ENCODE measurements around the gene ASGR2. TPM values are rescaled to one million over a fixed set of nuclear protein-coding genes. Genes with fewer than 3 reads are reported as not detected.

Gene ASGR2
- total and polyA plus RNA-seq, 2 of the 13 experiments (the other 11 are each of a cell fraction or from before 2014, with no cell fraction given) = 320 to 754 TPM

- TF ChIP-seq ZNF496 (CRISPR knock-in tag; IDR thresholded peaks at IDR 0.05; ENCODE audit: insufficient replicate concordance) (no peak), KAT8 (CRISPR knock-in tag; IDR thresholded peaks at IDR 0.05) (0 out of 2 replicates have a peak, but pooled peaks have one; percentile 39), POLR2G (IDR thresholded peaks at IDR 0.05; ENCODE audit: low read depth, low read length) (peak; percentile 48), ZBTB38 (CRISPR knock-in tag; IDR thresholded peaks at IDR 0.05) (peak; percentile 68), ZBTB2 (CRISPR knock-in tag; IDR thresholded peaks at IDR 0.05; ENCODE audit: low read depth) (no peak), SCMH1 (CRISPR knock-in tag; IDR thresholded peaks at IDR 0.05; ENCODE audit: borderline replicate concordance) (no peak), NFE2 (CRISPR knock-in tag; IDR thresholded peaks at IDR 0.05) (no peak), RXRA (CRISPR knock-in tag; IDR thresholded peaks at IDR 0.05) (0 out of 2 replicates have a peak, but pooled peaks have one; percentile 25), SRSF1 (optimal IDR thresholded peaks at IDR 0.05; ENCODE audit: low read depth, low read length) (no peak), STAT5B (CRISPR knock-in tag; IDR thresholded peaks at IDR 0.05) (no peak), NRL (CRISPR knock-in tag; IDR thresholded peaks at IDR 0.05; ENCODE audit: borderline replicate concordance) (no peak), ZNF207 (IDR thresholded peaks at IDR 0.05; ENCODE audit: borderline replicate concordance) (no peak), ARID2 (CRISPR knock-in tag; IDR thresholded peaks at IDR 0.05; ENCODE audit: borderline replicate concordance) (no peak), JARID2 (CRISPR knock-in tag; IDR thresholded peaks at IDR 0.05; ENCODE audit: insufficient replicate concordance) (no peak), ZNF468 (CRISPR knock-in tag; IDR thresholded peaks at IDR 0.05) (no peak), PRPF4 (IDR thresholded peaks at IDR 0.05; ENCODE audit: low read depth, low read length, poor library complexity, severe bottlenecking) (peak; percentile 72), ZNF674 (CRISPR knock-in tag; IDR thresholded peaks at IDR 0.05; ENCODE audit: low read depth) (no peak), ARNT2 (CRISPR knock-in tag; IDR thresholded peaks at IDR 0.05; ENCODE audit: low read depth) (no peak), POLR2A (IDR thresholded peaks at IDR 0.05; ENCODE audit: insufficient read depth in 1 of 2, low read depth in 2 of 2, low read length in 2 of 2) (0 out of 4 replicates have a peak, but pooled peaks of 1 of the 2 experiments have one; percentile 30), ZNF256 (CRISPR knock-in tag; conservative IDR thresholded peaks at IDR 0.05) (no peak), ZNF547 (CRISPR knock-in tag; IDR thresholded peaks at IDR 0.05) (no peak), DRAP1 (CRISPR knock-in tag; IDR thresholded peaks at IDR 0.05) (0 out of 2 replicates have a peak, but pooled peaks have one; percentile 24), ZNF441 (CRISPR knock-in tag; IDR thresholded peaks at IDR 0.05; ENCODE audit: borderline replicate concordance) (peak; percentile 96), REST (IDR thresholded peaks at IDR 0.05; ENCODE audit: borderline replicate concordance in 1 of 2, low read depth in 1 of 2, low read length in 2 of 2) (no peak)
- TF ChIP-seq, protein P1, sequence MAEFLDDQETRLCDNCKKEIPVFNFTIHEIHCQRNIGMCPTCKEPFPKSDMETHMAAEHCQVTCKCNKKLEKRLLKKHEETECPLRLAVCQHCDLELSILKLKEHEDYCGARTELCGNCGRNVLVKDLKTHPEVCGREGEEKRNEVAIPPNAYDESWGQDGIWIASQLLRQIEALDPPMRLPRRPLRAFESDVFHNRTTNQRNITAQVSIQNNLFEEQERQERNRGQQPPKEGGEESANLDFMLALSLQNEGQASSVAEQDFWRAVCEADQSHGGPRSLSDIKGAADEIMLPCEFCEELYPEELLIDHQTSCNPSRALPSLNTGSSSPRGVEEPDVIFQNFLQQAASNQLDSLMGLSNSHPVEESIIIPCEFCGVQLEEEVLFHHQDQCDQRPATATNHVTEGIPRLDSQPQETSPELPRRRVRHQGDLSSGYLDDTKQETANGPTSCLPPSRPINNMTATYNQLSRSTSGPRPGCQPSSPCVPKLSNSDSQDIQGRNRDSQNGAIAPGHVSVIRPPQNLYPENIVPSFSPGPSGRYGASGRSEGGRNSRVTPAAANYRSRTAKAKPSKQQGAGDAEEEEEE (CRISPR knock-in tag; IDR thresholded peaks at IDR 0.05; ENCODE audit: borderline replicate concordance) = no peak
These were observed 18.8 kb upstream of the ASGR2 start (continued) for GRCh38 chr17:7133424-7133823.
